Muscle layer of colon (tissue), 2 donors: Measurements from ENCODE around the gene PPP2R5D.
"Not testable (repeated sequence)": the region's sequence is repeated elsewhere in the genome, so short reads cannot be mapped to it uniquely, and the experiment has no call there.

Experiments used
- H3K27ac ChIP-seq: one replicate; pipeline ENCODE4 v1.7.0; 2013; ENCODE audit warnings: low read depth, mild to moderate bottlenecking, low read length, moderate library complexity
- H3K27me3 ChIP-seq, 2 donors: one replicate each; pipeline ENCODE4 v1.7.0; 2013; ENCODE audit warnings: low read length in 2 of 2, mild to moderate bottlenecking in 2 of 2; ENCODE audit not compliant: insufficient read depth in 2 of 2, control insufficient read depth in 1 of 2
- H3K36me3 ChIP-seq: one replicate; pipeline ENCODE4 v1.7.0; 2013; ENCODE audit warnings: mild to moderate bottlenecking, low read length; ENCODE audit not compliant: insufficient read depth
- H3K4me1 ChIP-seq: one replicate; pipeline ENCODE4 v1.7.0; 2013; ENCODE audit warnings: mild to moderate bottlenecking, low read length; ENCODE audit not compliant: insufficient read depth
- H3K4me3 ChIP-seq, 2 donors: one replicate each; pipeline ENCODE4 v1.7.0; 2013; ENCODE audit warnings: low read length in 2 of 2, low read depth in 1 of 2, mild to moderate bottlenecking in 1 of 2, moderate library complexity in 1 of 2
- H3K9ac ChIP-seq: one replicate; pipeline ENCODE4 v1.7.0; 2013; ENCODE audit warnings: low read length
- H3K9me3 ChIP-seq: one replicate; pipeline ENCODE4 v1.7.0; 2013; ENCODE audit warnings: mild to moderate bottlenecking, low read length
- donor health status: abdominal sarcoma.
- donor health status: Adenocarcinoma of cecum.

Gene PPP2R5D

GRCh38 chr6:42984001-42984923 is at the start of gene PPP2R5D:
Gene PPP2R5D (plus strand): TSS chr6:42984570. CDS start chr6:42984678, 108 bp downstream.
- peaks cover 33% of the 10 kb centered on the region for H3K4me1 ChIP-seq
- peak within 1 kb of the TSS; percentile 73 for H3K27ac ChIP-seq
- no peaks in the 10 kb centered on the region for H3K36me3 ChIP-seq
- H3K9me3 ChIP-seq, result no peaks in the 10 kb centered on the region
- no peaks in the 10 kb centered on the region for H3K27me3 ChIP-seq
- H3K4me3 ChIP-seq, result peak within 1 kb of the TSS; percentile 52 to 67
- H3K9ac ChIP-seq, result peak within 1 kb of the TSS; percentile 68

GRCh38 chr6:42935322-42935721 is 49.0 kb upstream of the PPP2R5D start:
- H3K36me3 ChIP-seq, result peaks cover 50% of the 10 kb centered on the region

GRCh38 chr6:42936398-42936797 is 48.0 kb upstream of the PPP2R5D start:
- H3K9me3 ChIP-seq, result no peaks in the 10 kb centered on the region
- no peak overlapping the region for H3K27ac ChIP-seq
- no peaks in the 10 kb centered on the region for H3K4me1 ChIP-seq
- H3K4me3 ChIP-seq, result no peak overlapping the region
- peaks cover 50% of the 10 kb centered on the region for H3K36me3 ChIP-seq
- H3K27me3 ChIP-seq, result no peaks in the 10 kb centered on the region
- no peak overlapping the region for H3K9ac ChIP-seq

More at GRCh38 chr6:42935322-42935721, 49.0 kb upstream of the PPP2R5D start:
- Histone ChIP-seq H3K4me3 (no peak overlapping the region), H3K27ac (no peak overlapping the region), H3K9me3 (no peaks in the 10 kb centered on the region), H3K4me1 (peaks cover 11% of the 10 kb centered on the region), H3K9ac (no peak overlapping the region), H3K27me3 (no peaks in the 10 kb centered on the region)

GRCh38 chr6:42937548-42938427 is 46.6 kb upstream of the PPP2R5D start:
- no peaks in the 10 kb centered on the region for H3K4me1 ChIP-seq
- H3K9ac ChIP-seq, result no peak overlapping the region
- H3K27ac ChIP-seq, result no peak overlapping the region
- peaks cover 49% of the 10 kb centered on the region for H3K36me3 ChIP-seq
- no peak overlapping the region for H3K4me3 ChIP-seq
- H3K27me3 ChIP-seq, result no peaks in the 10 kb centered on the region
- H3K9me3 ChIP-seq, result no peaks in the 10 kb centered on the region

GRCh38 chr6:42938428-42938796 is 46.0 kb upstream of the PPP2R5D start:
- peaks cover 46% of the 10 kb centered on the region for H3K36me3 ChIP-seq
- H3K4me3 ChIP-seq, result no peak overlapping the region
- H3K27ac ChIP-seq, result no peak overlapping the region
- H3K27me3 ChIP-seq, result no peaks in the 10 kb centered on the region
- H3K4me1 ChIP-seq, result no peaks in the 10 kb centered on the region
- no peak overlapping the region for H3K9ac ChIP-seq
- H3K9me3 ChIP-seq, result no peaks in the 10 kb centered on the region

GRCh38 chr6:42938987-42939809 is 45.2 kb upstream of the PPP2R5D start:
- Histone ChIP-seq H3K4me3 (no peak overlapping the region), H3K36me3 (peaks cover 54% of the 10 kb centered on the region), H3K9me3 (no peaks in the 10 kb centered on the region), H3K4me1 (no peaks in the 10 kb centered on the region), H3K27ac (no peak overlapping the region), H3K9ac (no peak overlapping the region), H3K27me3 (no peaks in the 10 kb centered on the region)

GRCh38 chr6:42939810-42940167 is 44.6 kb upstream of the PPP2R5D start:
- Histone ChIP-seq H3K36me3 (peaks cover 55% of the 10 kb centered on the region), H3K9me3 (no peaks in the 10 kb centered on the region), H3K4me1 (no peaks in the 10 kb centered on the region), H3K4me3 (no peak overlapping the region), H3K27ac (no peak overlapping the region), H3K27me3 (no peaks in the 10 kb centered on the region), H3K9ac (no peak overlapping the region)

- Histone ChIP-seq H3K9ac (no peak overlapping the region), H3K9me3 (no peaks in the 10 kb centered on the region), H3K4me3 (no peak overlapping the region), H3K27ac (no peak overlapping the region), H3K27me3 (no peaks in the 10 kb centered on the region), H3K4me1 (no peaks in the 10 kb centered on the region), H3K36me3 (peaks cover 51% of the 10 kb centered on the region)
Measured at GRCh38 chr6:42940493-42941045, 43.8 kb upstream of the PPP2R5D start.

- H3K36me3 ChIP-seq, result peaks cover 43% of the 10 kb centered on the region
- not testable (repeated sequence) for H3K4me1 ChIP-seq, H3K27me3 ChIP-seq, H3K4me3 ChIP-seq, H3K27ac ChIP-seq, H3K9ac ChIP-seq, H3K9me3 ChIP-seq
Measured at GRCh38 chr6:42941356-42941755, 43.0 kb upstream of the PPP2R5D start.

GRCh38 chr6:42942444-42942843 is 41.9 kb upstream of the PPP2R5D start:
- H3K9me3 ChIP-seq, result no peaks in the 10 kb centered on the region
- no peak overlapping the region for H3K4me3 ChIP-seq
- no peaks in the 10 kb centered on the region for H3K27me3 ChIP-seq
- H3K27ac ChIP-seq, result no peak overlapping the region
- H3K9ac ChIP-seq, result no peak overlapping the region
- no peaks in the 10 kb centered on the region for H3K4me1 ChIP-seq
- peaks cover 33% of the 10 kb centered on the region for H3K36me3 ChIP-seq
